Liver (tissue), 2 donors: Measurements from ENCODE around the gene DNAH17.

ENCODE experiments used
- CTCF ChIP-seq: fragments of 150-350 bp; IDR thresholded peaks from 2 replicates; pipeline ENCODE4 v1.5.1; 2017; ENCODE audit warnings: improper control_type of control experiment, low read depth, low read length; ENCODE audit not compliant: missing input control
- MAX ChIP-seq: IDR thresholded peaks from 2 replicates; pipeline ENCODE4 v1.6.1; 2016; ENCODE audit warnings: antibody characterized with exemption
- donor health status: healthy.

DNA sequence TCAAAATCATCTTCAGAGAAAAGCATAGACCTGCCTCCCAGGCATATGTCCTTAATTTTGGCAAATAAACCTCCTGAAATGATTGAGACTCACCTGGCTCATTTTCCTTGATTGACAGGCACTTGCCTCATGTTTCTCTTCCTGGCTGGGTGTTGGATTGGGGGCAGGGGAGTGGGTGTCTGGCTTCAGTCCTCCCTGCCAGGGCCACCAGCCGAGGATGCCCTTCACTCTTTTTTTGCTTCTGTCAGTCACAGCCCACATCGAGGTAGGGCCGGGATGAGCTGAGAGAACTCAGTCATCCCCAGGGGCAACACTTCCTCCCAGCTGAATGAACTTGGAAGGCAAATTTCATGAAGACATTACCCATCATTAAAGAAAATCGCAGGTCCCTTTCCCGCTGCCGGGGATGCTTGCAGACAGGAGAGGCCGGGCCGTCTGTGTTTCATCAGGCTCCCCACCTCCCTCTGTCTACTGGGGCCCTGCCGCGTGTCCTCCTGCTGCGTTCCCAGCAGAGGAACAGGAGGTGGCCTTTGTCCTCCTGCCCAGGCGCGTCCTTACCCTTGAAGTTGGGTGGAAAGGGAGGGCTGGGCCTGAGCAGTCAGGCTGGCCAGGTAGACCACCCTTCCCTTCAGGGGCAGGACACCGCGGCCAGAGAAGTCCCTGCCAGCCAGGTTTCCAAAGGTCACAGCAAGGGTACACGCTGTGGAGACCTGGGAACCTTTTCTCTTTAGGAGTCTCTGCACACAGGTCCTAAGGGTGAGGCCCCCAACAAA lies 11.2 kb upstream of the DNAH17 start:
- TF ChIP-seq CTCF (no peak), MAX (no peak)
